NCI-H526 treated with DMSO at 0.1 percent for 48 hours (cell line): ENCODE measurements around the gene PGBD5.

ENCODE experiments used
- DNase-seq: peaks from one replicate; lab custom pipeline; 2025; lab: John Stamatoyannopoulos, UW

PGBD5 gene

GRCh38 chr1:230396966-230397365 lies 29.2 kb downstream of the PGBD5 start:
- DNase-seq = no peak

GRCh38 chr1:230395932-230396331 lies 30.2 kb downstream of the PGBD5 start:
- DNase-seq = no peak

- no peak for DNase-seq
Observed at GRCh38 chr1:230394741-230395140, 31.4 kb downstream of the PGBD5 start.

GRCh38 chr1:230394134-230394533 lies 32.0 kb downstream of the PGBD5 start:
- no peak for DNase-seq

- no peak for DNase-seq
Observed at GRCh38 chr1:230393722-230394121, 32.4 kb downstream of the PGBD5 start.

GRCh38 chr1:230392920-230393521 lies 33.1 kb downstream of the PGBD5 start:
- DNase-seq = no peak

- no peak for DNase-seq
Observed at GRCh38 chr1:230392536-230392909, 33.6 kb downstream of the PGBD5 start.

GRCh38 chr1:230391776-230392535 lies 34.2 kb downstream of the PGBD5 start:
- DNase-seq = no peak

GRCh38 chr1:230390371-230390770 lies 35.8 kb downstream of the PGBD5 start:
- DNase-seq = no peak

- DNase-seq = no peak
Observed at GRCh38 chr1:230387876-230388275, 38.3 kb downstream of the PGBD5 start.

- DNase-seq = no peak
Observed at GRCh38 chr1:230387296-230387695, 38.8 kb downstream of the PGBD5 start.

- DNase-seq = no peak
Observed at GRCh38 chr1:230386637-230387262, 39.4 kb downstream of the PGBD5 start.

- DNase-seq = no peak
Observed at GRCh38 chr1:230385930-230386329, 40.2 kb downstream of the PGBD5 start.

- DNase-seq = no peak
Observed at GRCh38 chr1:230385158-230385450, 41.0 kb downstream of the PGBD5 start.

- DNase-seq = no peak
Observed at GRCh38 chr1:230384380-230385157, 41.6 kb downstream of the PGBD5 start.

GRCh38 chr1:230383425-230383824 lies 42.7 kb downstream of the PGBD5 start:
- no peak for DNase-seq

GRCh38 chr1:230382001-230382491 lies 44.1 kb downstream of the PGBD5 start:
- no peak for DNase-seq

- no peak for DNase-seq
Observed at GRCh38 chr1:230381585-230381984, 44.5 kb downstream of the PGBD5 start.

GRCh38 chr1:230381049-230381467 lies 45.1 kb downstream of the PGBD5 start:
- DNase-seq = no peak

GRCh38 chr1:230379928-230380327 lies 46.2 kb downstream of the PGBD5 start:
- DNase-seq = no peak

- DNase-seq = no peak
Observed at GRCh38 chr1:230379462-230379861, 46.7 kb downstream of the PGBD5 start.

- DNase-seq = no peak
Observed at GRCh38 chr1:230377851-230378250, 48.3 kb downstream of the PGBD5 start.

- no peak for DNase-seq
Observed at GRCh38 chr1:230377324-230377723, 48.8 kb downstream of the PGBD5 start.
